ENCODE data around the gene HLA-DQA1.
"Not testable (repeated sequence)": the region's sequence is repeated elsewhere in the genome, so short reads cannot be mapped to it uniquely, and the experiment has no call there.

The HLA-DQA1 gene

DNA sequence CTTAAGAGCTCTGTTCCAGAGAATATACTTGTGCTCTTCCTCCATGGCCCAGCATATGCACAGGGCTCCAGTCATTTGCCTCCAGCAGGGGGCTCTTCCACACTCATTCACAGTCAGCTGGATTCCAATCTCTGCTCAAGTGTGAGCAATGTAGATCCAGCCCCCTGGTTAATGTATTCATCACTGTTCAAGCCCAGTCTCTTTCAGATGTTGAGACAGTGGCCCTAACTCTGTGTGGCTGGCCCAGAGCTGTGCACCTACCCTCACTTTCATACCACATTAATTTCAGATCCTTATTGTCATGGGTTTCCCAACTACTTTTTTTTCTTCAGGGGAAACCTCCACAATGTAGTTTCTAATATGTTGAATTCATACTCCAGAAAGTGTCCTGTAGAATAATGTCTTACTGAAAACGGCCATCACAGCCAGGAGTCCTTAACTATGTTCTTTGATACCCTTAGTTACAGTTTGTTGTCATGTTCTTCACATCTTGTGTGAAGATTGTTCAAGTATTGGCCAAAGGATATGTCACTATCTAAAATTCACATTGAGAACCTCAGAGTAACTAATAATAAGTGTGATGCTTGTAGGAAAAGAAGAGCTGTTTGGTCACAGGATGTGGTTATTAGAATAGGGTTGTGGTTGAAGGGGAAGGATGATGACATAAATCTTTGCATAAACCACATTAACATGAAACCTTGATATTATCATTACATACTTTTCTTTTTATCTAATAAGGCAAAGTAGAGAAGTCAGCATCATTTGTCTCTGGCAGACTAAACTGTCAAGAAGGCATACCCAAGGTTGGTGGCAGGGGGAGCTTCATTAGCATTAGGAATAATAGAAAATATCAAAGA, 14.4 kb upstream of the HLA-DQA1 start:
- peak; percentile 49 for DNase-seq

- no peak for DNase-seq
Observed at GRCh38 chr6:32623693-32624092, 13.5 kb upstream of the HLA-DQA1 start.

- DNase-seq: no peak
Observed at GRCh38 chr6:32624565-32624964, 12.6 kb upstream of the HLA-DQA1 start.

DNA sequence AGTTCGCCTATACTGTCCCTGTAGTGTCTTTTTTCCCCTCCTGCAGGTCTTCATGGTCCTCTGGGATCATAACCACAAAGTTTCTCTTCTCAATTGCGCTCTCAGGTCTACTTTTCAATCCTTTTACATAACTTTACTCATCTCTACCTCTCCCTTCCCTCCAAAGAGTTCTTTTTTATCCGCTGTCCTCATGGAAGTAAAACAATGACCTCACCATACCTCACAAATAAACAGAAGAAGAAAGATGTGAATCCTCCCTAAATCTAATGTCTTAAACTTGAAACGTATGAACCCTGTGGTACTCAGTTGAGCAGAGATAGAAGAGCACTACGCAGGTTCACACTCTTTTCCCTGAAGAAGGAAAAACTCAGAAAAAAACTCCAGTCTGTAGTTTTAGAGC, 12.1 kb upstream of the HLA-DQA1 start:
- no peak for DNase-seq

DNA sequence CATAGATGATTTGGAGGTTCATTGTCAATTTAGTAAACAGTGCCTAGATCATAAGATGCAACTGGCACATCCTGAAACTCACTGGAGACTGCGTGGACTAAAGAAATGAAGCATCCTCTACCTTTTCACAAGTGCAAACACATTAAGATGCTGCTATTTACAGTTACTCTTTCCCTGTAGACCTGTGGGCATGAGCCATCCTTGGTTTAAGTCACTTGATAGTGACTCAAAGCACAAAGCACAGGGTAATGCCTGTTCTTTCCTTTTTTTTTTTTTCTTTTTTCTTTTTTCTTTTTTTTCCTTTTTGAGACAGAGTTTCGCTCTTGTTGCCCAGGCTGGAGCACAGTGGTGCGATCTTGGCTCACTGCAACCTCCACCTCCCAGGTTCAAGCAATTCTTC, 10.0 kb upstream of the HLA-DQA1 start:
- no peak for DNase-seq

GRCh38 chr6:32627831-32628230, 9.4 kb upstream of the HLA-DQA1 start:
- DNase-seq: peak; percentile 12

DNA sequence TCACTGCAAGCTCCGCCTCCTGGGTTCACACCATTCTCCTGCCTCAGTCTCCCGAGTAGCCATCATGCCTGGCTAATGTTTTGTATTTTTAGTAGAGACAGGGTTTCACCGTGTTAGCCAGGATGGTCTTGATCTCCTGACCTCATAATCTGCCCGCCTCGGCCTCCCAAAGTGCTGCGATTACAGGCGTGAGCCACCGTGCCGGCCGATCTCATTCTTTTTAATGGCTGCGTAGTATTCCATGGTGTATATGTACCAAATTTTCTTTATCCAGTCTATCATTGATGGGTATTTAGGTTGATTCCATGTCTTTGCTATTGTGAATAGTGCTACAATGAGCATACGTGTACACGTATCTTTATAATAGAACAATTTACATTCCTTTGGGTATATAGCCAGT, 7.4 kb upstream of the HLA-DQA1 start:
- DNase-seq: not testable (repeated sequence)

DNA sequence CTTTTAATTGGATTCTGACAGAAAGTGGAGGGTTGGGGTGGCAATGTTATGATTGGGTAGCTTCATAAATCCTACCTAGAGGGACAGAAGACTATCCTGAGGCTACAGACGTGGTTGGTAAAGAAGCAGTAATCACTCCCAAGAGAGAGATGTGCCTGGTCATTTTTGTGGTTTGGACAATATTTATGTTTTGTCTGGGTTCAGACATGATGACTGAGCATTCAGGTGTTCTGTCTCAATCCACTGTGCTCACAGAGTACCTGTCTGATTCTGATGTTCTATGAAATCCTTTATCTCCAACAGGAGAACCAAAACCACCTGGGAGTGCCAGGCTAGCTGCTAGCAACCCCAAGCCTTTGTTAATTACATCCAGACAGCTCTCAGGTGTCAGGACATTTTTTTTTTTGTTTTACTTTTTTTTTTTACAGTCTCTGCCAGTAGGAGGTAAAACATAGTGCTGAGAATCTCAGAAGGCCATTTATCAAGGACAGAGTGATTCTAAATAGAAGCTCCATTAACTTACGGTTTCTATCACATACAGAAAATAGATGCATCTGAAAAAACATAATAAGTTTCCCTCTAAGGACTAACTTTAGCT, 1.6 kb upstream of the HLA-DQA1 start:
- no peak for DNase-seq

DNA sequence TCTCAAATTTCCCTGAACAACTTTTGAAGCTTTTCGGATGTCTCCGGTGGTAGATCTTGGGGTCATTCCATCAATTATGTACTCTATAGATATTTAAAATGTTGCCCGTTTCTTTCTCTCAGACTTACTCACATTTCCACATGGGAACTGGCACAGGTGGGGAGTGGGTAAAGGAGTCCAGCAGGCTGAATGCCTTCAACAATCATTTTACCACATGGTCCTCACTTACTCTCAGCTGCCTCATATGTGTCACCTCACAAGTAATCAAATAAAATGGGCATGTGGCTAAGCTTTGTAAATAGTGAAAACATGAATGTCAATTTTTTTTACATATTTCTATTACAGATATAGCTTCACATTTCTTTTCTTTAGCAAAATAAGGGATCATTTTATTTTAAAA, 677 bp downstream of the HLA-DQA1 start:
- no peak for DNase-seq

- DNase-seq: no peak
Observed at GRCh38 chr6:32638532-32639219, 1.5 kb downstream of the HLA-DQA1 start.

DNA sequence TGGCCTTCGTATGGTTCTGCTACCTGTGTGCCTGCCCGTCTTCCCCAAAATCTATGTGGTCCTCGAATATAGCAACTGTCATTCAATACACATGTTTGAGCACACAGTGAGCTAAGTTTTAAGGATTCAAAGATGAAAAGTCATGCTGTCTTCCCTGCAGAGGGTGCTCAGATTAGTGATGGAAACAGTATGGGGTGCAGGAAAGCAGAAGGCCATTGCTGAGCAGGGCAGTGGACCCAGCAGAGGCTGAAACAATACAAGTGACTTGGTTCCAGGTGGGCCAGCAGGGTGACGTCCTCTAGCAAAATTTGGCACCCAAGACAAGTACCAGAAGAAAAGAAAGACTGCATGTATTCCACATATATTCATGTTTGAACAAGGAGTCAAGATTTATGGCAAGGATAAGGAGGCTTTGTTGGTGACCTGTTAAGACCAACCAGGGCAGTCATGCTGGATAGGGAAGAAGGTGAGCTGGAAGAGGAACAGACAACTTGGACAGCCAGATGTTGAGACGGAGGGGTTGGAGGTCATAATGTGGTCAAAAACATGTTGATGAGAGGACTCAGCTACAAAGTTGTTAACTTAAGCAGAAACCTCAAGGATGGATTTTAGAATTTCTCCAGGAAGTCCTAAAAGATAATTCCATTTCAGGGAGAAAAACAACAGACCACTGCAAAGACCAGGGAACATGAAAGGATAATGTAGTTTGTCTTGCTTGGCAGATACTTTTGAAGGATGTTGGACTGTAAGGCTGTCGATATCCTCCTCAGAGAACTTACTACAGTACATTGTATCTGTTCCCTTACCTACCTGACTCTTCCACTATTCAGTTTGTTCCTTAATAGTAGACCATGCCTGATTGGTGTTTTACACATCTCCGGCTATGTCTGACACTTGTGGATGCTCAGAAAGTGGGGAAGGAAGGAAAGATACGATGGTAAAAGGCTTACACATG, 2.5 kb downstream of the HLA-DQA1 start:
- DNase-seq: no peak

DNA sequence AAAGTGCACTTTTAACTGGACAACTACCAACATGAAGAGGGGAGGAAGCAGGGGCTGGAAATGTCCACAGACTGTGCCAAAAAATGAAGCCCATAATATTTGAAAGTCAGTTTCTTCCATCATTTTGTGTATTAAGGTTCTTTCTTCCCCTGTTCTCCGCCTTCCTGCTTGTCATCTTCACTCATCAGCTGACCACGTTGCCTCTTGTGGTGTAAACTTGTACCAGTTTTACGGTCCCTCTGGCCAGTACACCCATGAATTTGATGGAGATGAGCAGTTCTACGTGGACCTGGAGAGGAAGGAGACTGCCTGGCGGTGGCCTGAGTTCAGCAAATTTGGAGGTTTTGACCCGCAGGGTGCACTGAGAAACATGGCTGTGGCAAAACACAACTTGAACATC, 3.9 kb downstream of the HLA-DQA1 start:
- no peak for DNase-seq

GRCh38 chr6:32641785-32642719, 4.8 kb downstream of the HLA-DQA1 start:
- DNase-seq: not testable (repeated sequence)

GRCh38 chr6:32642720-32643106, 5.5 kb downstream of the HLA-DQA1 start:
- no peak for DNase-seq

- no peak for DNase-seq
Observed at GRCh38 chr6:32643904-32644303, 6.7 kb downstream of the HLA-DQA1 start.

GRCh38 chr6:32645047-32645703, 8.0 kb downstream of the HLA-DQA1 start:
- no peak for DNase-seq

GRCh38 chr6:32655203-32655710, 18.1 kb downstream of the HLA-DQA1 start:
- no peak for DNase-seq

GRCh38 chr6:32657329-32657728, 20.1 kb downstream of the HLA-DQA1 start:
- DNase-seq: not testable (repeated sequence)

DNA sequence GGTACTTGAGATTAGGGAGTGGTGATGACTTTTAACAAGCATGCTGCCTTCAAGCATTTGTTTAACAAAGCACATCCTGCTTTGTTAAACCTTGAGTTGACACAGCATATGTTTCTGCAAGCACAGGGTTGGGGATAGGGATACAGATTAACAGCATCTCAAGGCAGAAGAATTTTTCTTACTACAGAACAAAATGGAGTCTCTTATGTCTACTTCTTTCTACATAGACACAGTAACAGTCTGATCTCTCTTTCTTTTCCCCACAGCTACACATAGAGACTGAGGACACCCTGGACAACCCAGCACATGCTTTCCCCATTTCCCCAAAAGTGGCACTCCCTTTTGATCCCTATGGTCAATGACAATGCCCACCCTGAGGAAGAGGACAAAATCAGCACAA, 20.6 kb downstream of the HLA-DQA1 start:
- DNase-seq: not testable (repeated sequence)

DNA sequence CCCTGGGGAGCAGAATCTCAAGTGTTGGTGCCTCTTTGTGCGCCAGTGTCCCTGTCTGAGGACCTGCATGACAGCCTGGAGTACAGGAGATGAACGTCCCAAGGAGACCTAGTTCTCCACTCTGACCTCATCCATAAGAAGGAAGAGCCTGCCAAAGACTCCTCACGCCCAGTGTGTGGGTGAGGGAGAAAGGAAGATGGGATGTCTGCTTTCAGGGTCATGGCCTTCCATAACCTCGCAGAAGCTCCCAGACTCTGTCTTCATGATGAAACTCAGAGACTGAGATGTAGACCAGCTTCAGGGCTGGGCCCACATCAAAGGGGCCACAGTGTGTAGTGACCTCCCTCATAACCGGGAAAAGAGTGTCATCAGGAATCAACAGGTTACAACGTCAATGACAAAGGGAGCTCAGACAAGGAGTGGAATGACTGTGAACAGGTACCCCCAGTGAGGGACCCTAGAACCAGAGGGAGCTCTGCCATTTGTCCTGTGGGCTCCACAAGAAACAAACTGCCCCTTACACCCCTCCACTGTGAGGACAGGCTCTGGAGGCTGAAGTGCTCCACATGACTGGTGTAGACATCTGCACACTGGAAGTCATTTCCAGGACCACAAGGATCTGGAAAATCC, 21.2 kb downstream of the HLA-DQA1 start:
- no peak for DNase-seq
